K562 (cell line): ENCODE results near the gene OPRL1. TPM values are rescaled to one million over a fixed set of nuclear protein-coding genes. Genes with fewer than 3 reads are reported as not detected.

Experiments
- ATAC-seq: fragments of 200-7000 bp; cut with Tn5 transposase; 3 replicates; pipeline ENCODE4 v1.9.1; 2020; ENCODE audit warnings: moderate library complexity
- BruUV-seq: library from RNA; stranded (reverse); fragments of 400-500 nt; replicated peaks from 2 replicates; lab custom pipeline; 2021; lab: Mats Ljungman, UMichigan
- CTCF ChIA-PET: fragments of 300-600 bp; formaldehyde crosslinking; extraction: SDS; loops from one replicate; lab custom pipeline; 2021; ENCODE audit warnings: low intra/inter-chr PET ratio; lab: Yijun Ruan, JAX
- POLR2A ChIA-PET: fragments of 300-600, 350-650 bp; sonication (Branson Sonifier 250); formaldehyde crosslinking; extraction: SDS; loops from one replicate; lab custom pipeline; 2021; ENCODE audit warnings: antibody characterized with exemption, inconsistent platforms; lab: Yijun Ruan, JAX
- DNase-seq, 4 experiments: peaks; one replicate each; pipeline versions ENCODE4 v3.0.0 to v3.0.0-alpha.2; 2011 to 2018; ENCODE audit warnings: low spot score in 3 of 4, mixed read lengths in 3 of 4; ENCODE audit errors: extremely low read depth in 1 of 4
- FAIRE-seq: peaks from 2 replicates; lab custom pipeline; 2011; peaks lifted over from hg19 to GRCh38; lab: Jason Lieb, UNC
- H2AFZ ChIP-seq: 2 replicates; pipeline ENCODE4 v1.6.0; 2011; ENCODE audit warnings: low read depth, low read length, control low read depth, inconsistent platforms
- H3K27ac ChIP-seq: fragments of 200-600 bp; 3 replicates; pipeline ENCODE4 v1.8.0; 2011; ENCODE audit warnings: low read depth, mild to moderate bottlenecking, control low read depth, inconsistent platforms, low read length, moderate library complexity, mixed read lengths; ENCODE audit errors: extremely low read depth
- H3K27me3 ChIP-seq, 2 experiments: fragments of 300-600 bp in 1 of 2; 2 replicates in 1 of 2; 3 replicates in 1 of 2; pipeline versions ENCODE4 v1.6.0 to v1.8.0; 2011; ENCODE audit warnings: inconsistent platforms in 2 of 2, low read length in 2 of 2, mild to moderate bottlenecking in 1 of 2, mixed read lengths in 1 of 2, moderate library complexity in 1 of 2; ENCODE audit not compliant: control insufficient read depth in 2 of 2, insufficient read depth in 2 of 2
- H3K36me3 ChIP-seq: fragments of 300-600 bp; 3 replicates; pipeline ENCODE4 v1.8.0; 2011; ENCODE audit warnings: mild to moderate bottlenecking, low read length, inconsistent platforms; ENCODE audit not compliant: control insufficient read depth, insufficient read depth
- H3K4me1 ChIP-seq, 2 experiments: fragments of 200-600 bp in 1 of 2; replicated peaks in 1 of 2; 2 replicates in 1 of 2; 3 replicates in 1 of 2; pipeline versions ENCODE4 v1.5.1 to v1.8.0; 2011; ENCODE audit warnings: inconsistent platforms in 2 of 2, low read length in 2 of 2, mild to moderate bottlenecking in 1 of 2, mixed read lengths in 1 of 2, moderate library complexity in 1 of 2; ENCODE audit not compliant: control insufficient read depth in 2 of 2, insufficient read depth in 2 of 2
- H3K4me2 ChIP-seq: 2 replicates; pipeline ENCODE4 v1.6.1; 2011; ENCODE audit warnings: low read length, control low read depth, inconsistent platforms, mixed read lengths; ENCODE audit not compliant: insufficient read depth
- H3K4me3 ChIP-seq: fragments of 200-600 bp; sonication (generic), shearing (Covaris generic); 2 replicates; pipeline ENCODE4 v1.5.1; 2016; ENCODE audit warnings: control low read depth, inconsistent platforms
- H3K79me2 ChIP-seq: fragments of 200-600 bp; 3 replicates; pipeline ENCODE4 v1.8.0; 2011; ENCODE audit warnings: low read length, inconsistent platforms; ENCODE audit not compliant: control insufficient read depth, insufficient read depth
- H3K9ac ChIP-seq, 2 experiments: 2 replicates each; pipeline versions ENCODE4 v1.6.0 to v1.6.1; 2011; ENCODE audit warnings: low read depth in 2 of 2, low read length in 2 of 2, control low read depth in 1 of 2, inconsistent platforms in 1 of 2, mild to moderate bottlenecking in 1 of 2, mixed read lengths in 1 of 2; ENCODE audit not compliant: insufficient read depth in 1 of 2
- H3K9me1 ChIP-seq: one replicate; pipeline ENCODE4 v1.6.0; 2011; ENCODE audit warnings: inconsistent platforms, mild to moderate bottlenecking, low read length, moderate library complexity; ENCODE audit not compliant: control insufficient read depth, insufficient read depth
- H3K9me3 ChIP-seq: replicated peaks from 2 replicates; pipeline ENCODE4 v1.5.1; 2011; ENCODE audit warnings: low read depth, low read length, inconsistent platforms; ENCODE audit not compliant: control insufficient read depth, insufficient read depth
- H4K20me1 ChIP-seq: replicated peaks from 2 replicates; pipeline ENCODE4 v1.6.1; 2011; ENCODE audit warnings: low read length, inconsistent platforms, mixed read lengths; ENCODE audit not compliant: control insufficient read depth, insufficient read depth
- ATF6 ChIP-seq: sonication (generic); formaldehyde crosslinking; IDR thresholded peaks from 2 replicates; pipeline ENCODE4 v1.4.0; 2020; ENCODE audit warnings: mild to moderate bottlenecking, missing genetic modification reagents
- ESRRB ChIP-seq: fragments of 250-450 bp; sonication (Bioruptor Pico); IDR thresholded peaks from 2 replicates; pipeline ENCODE4 v1.5.0; 2020; ENCODE audit warnings: mild to moderate bottlenecking, moderate library complexity, borderline replicate concordance
- PHF20 ChIP-seq: fragments of 450-650 bp; IDR thresholded peaks from 2 replicates; pipeline ENCODE4 v1.6.1; 2018; ENCODE audit not compliant: partially characterized antibody
- RFX7 ChIP-seq: fragments of 250-450 bp; sonication (Bioruptor Pico); IDR thresholded peaks from 2 replicates; pipeline ENCODE4 v1.5.1; 2021; ENCODE audit warnings: mild to moderate bottlenecking
- WGBS: fragments of 100-300 bp; shearing (Covaris generic); methylation state at CpG from one replicate; pipeline ENCODE4 v1.1.6; 2016; ENCODE audit warnings: low coverage, mixed read lengths; ENCODE audit not compliant: insufficient coverage; ENCODE audit errors: missing lambda C conversion rate; 5-methylcytosine and 5-hydroxymethylcytosine counted together
- in situ Hi-C: fragments of 300-500 bp; cut with MboI; formaldehyde crosslinking; loops from 4 replicates; pipeline ENCODE4 v1.15.0; 2018; ENCODE audit warnings: inconsistent platforms, mixed read lengths
- intact Hi-C: fragments of 100-400 bp; cut with micrococcal nuclease; formaldehyde crosslinking; loops from 2 replicates; pipeline ENCODE4 v1.14.2; 2022
- polyA plus RNA-seq, 8 experiments: library from polyadenylated mRNA; depleted of rRNA in 4 of 8; stranded (reverse) in 5 of 8; unstranded in 3 of 8; fragments of >200 nt; fragmentation: Nextera tagmentation in 2 of 8; fragmentation: Illumina TruSeq in 1 of 8; extraction: Ambion mirVana in 2 of 8; extraction: Trizol in 1 of 8; gene quantifications; 2 replicates each; pipeline versions ENCODE4 v1.2.1 to v1.2.3, GENCODE V29; 2011 to 2014; ENCODE audit warnings: inconsistent platforms in 1 of 8, missing spikeins in 1 of 8
- total RNA-seq, 7 experiments: library from RNA; depleted of rRNA in 6 of 7; stranded (reverse); fragments of >200 nt in 6 of 7; fragmentation: Illumina TruSeq in 2 of 7; extraction: Trizol in 2 of 7; gene quantifications; 2 replicates each; pipeline versions ENCODE4 v1.2.1 to v1.2.3, GENCODE V29; 2011 to 2021; ENCODE audit warnings: low replicate concordance in 1 of 7

The OPRL1 gene
- total and polyA plus RNA-seq, 9 of the 15 experiments (the other 6 are each of a cell fraction or from before 2014, with no cell fraction given) = 0.06 to 0.33 (median 0.11) TPM; not detected in 2

- H3K4me3 ChIP-seq = no peak overlapping the region
- BruUV-seq = no TSS peak
- no peak overlapping the region for H3K4me2 ChIP-seq
- DNase-seq (no peak), FAIRE-seq (no peak), ATAC-seq (no peak)
- no peaks in the 10 kb centered on the region for H3K9me3 ChIP-seq
- H3K4me1 ChIP-seq = peaks cover 0 to 34% of the 10 kb centered on the region in 2 experiments; a peak in 3 of 5 replicates
- H3K36me3 ChIP-seq = no peaks in the 10 kb centered on the region
- H3K79me2 ChIP-seq = no peaks in the 10 kb centered on the region
- H3K27me3 ChIP-seq = peaks cover 42 to 76% of the 10 kb centered on the region in 2 experiments
- no peak overlapping the region for H3K9ac ChIP-seq
- WGBS = 0% methylated on average over 9 of the region's 9 CpGs
- H3K27ac ChIP-seq = no peak overlapping the region
- H3K9me1 ChIP-seq = no peaks in the 10 kb centered on the region
- ChIA-PET CTCF (interaction anchor here (1.3 kb wide), 1 partner anchor 20 kb away, joined by 5 read pairs; no protein-coding TSS in a partner anchor), POLR2A (interaction anchor here (0.5 to 1.3 kb wide), 3 partner anchors 9 to 14 kb away, joined by 3 to 4 read pairs (median 3); no protein-coding TSS in a partner anchor)
- TF ChIP-seq ESRRB (no peak), PHF20 (no peak), ATF6 (CRISPR knock-in tag) (no peak), RFX7 (CRISPR knock-in tag) (no peak)
- in situ Hi-C loops (no loop called here), intact Hi-C loops (no loop called here)
- H4K20me1 ChIP-seq = peaks cover 12% of the 10 kb centered on the region; the same call in 1 of the 2 replicates
- no peak overlapping the region for H2AFZ ChIP-seq
These were observed 21.2 kb downstream of the OPRL1 start for GRCh38 chr20:64100946-64101688.
